ENCODE measurements around the gene LAPTM4A.

LAPTM4A gene

GRCh38 chr2:19989342-19989666 lies 62.1 kb downstream of the LAPTM4A start:
- peak overlapping the region; percentile 53 for H3K27ac ChIP-seq
- no peak for TF ChIP-seq ZFX (IDR thresholded peaks at IDR 0.05; ENCODE audit: borderline replicate concordance)
- TF ChIP-seq CTCF (IDR thresholded peaks at IDR 0.05) = no peak

GRCh38 chr2:19988600-19988999 lies 62.8 kb downstream of the LAPTM4A start:
- no peak overlapping the region for H3K27ac ChIP-seq
- TF ChIP-seq CTCF (IDR thresholded peaks at IDR 0.05) (no peak), ZFX (IDR thresholded peaks at IDR 0.05; ENCODE audit: borderline replicate concordance) (no peak)

- H3K27ac ChIP-seq = no peak overlapping the region
- TF ChIP-seq ZFX (IDR thresholded peaks at IDR 0.05; ENCODE audit: borderline replicate concordance) = no peak
- TF ChIP-seq CTCF (IDR thresholded peaks at IDR 0.05) = no peak
These were observed 63.5 kb downstream of the LAPTM4A start for GRCh38 chr2:19987936-19988335.
